Measurements from ENCODE around the gene ZNF526. TPM values are rescaled to one million over a fixed set of nuclear protein-coding genes. Genes with fewer than 3 reads are reported as not detected.

Gene ZNF526
- total RNA-seq, 2 experiments from 2014 or later, result 12.1 to 14.5 TPM

DNA sequence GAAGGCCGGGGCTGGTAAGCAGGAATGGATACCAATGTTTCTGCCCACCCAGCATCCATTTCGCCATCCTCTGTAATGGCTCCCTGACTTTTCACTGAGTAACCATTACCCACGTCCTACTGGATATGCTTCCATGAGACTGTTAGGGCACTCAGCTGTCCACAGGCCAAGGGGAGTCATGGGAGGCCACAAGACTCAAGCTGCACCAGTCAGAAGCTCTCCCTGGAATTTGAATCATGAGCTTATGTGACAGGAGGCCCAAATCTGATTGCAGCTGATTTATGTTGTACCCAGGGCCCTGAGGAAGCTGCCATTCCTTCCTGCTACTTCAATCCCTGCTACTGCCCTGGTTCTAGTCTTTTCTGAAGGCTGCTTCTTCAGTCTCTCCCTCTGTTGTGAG lies 31.0 kb upstream of the ZNF526 start:
- Mint-ChIP-seq H3K4me1 (peaks cover 32% of the 10 kb centered on the region), H3K9me3 (peaks cover 2% of the 10 kb centered on the region), H3K27me3 (no peaks in the 10 kb centered on the region), H3K4me3 (no peak overlapping the region), H3K27ac (no peak overlapping the region), H3K36me3 (peaks cover 7% of the 10 kb centered on the region)
- no peak for DNase-seq

DNA sequence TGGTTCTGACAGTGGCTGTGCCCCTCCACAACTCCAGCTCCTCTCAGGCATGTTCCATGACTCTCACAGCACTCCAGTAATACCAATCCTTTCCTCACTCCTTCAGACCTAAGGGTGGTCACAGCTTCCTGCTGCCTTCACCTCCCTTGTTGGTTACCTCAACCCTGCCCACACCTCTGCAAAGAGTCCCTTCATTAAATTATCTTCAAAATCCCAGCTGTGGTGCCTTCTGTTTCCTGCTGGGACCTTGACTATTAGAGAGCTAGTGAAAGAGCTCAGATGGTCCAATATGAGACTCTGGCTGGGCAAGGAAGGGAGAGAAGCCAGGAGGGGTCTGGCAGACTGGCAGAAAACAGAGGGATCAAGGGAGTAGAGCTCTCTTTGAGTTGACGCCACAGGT lies 28.8 kb upstream of the ZNF526 start:
- H3K36me3 Mint-ChIP-seq, result peaks cover 12% of the 10 kb centered on the region
- H3K27ac Mint-ChIP-seq, result peak overlapping the region; percentile 20
- peaks cover 19% of the 10 kb centered on the region for H3K4me1 Mint-ChIP-seq
- no peak overlapping the region for H3K4me3 Mint-ChIP-seq
- H3K27me3 Mint-ChIP-seq, result no peaks in the 10 kb centered on the region
- DNase-seq, result no peak
- peaks cover 3% of the 10 kb centered on the region for H3K9me3 Mint-ChIP-seq

DNA sequence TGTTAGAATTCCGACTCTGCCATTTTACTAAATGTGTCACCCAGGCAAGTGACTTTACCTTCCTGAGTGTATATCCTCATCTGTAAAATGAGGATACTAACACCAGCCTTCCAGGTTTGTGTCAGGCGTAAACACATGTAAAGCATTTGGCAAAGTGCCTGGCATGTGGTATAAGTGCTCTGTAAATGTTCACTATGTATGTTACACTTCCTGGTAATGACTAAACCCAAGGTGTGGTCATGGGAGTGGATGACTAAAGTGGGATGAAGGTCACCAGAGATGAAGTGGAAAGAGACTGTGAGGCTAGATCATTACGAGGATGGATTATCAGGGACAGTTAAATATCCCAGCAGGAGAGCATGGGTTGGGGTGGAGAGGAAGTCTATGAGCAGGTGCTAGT lies 28.3 kb upstream of the ZNF526 start:
- Mint-ChIP-seq H3K4me3 (no peak overlapping the region), H3K9me3 (peaks cover 3% of the 10 kb centered on the region), H3K27me3 (no peaks in the 10 kb centered on the region), H3K36me3 (peaks cover 16% of the 10 kb centered on the region), H3K27ac (peak overlapping the region; percentile 20), H3K4me1 (peaks cover 22% of the 10 kb centered on the region)
- no peak for DNase-seq

DNA sequence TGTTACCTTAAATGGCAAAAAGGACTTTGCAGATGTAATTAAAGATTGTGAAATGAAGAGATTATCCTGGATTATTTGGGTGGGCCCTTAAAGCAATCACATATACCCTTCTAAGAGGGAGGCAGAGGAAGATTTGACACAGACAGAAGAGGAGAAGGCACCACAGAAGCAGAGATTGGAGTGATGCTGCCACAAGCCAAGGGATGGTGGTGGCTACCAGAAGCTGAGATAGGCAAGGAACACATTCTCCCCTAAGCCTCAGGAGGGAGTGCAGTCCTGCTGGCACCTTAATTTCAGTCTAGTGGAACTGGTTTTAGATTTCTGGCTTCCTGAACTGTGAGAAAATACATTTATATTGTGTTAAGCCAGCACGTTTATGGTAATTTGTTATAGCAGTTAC lies 26.8 kb upstream of the ZNF526 start:
- H3K27ac Mint-ChIP-seq, result no peak overlapping the region
- peaks cover 28% of the 10 kb centered on the region for H3K4me1 Mint-ChIP-seq
- H3K9me3 Mint-ChIP-seq, result peaks cover 3% of the 10 kb centered on the region
- H3K27me3 Mint-ChIP-seq, result no peaks in the 10 kb centered on the region
- H3K36me3 Mint-ChIP-seq, result peaks cover 26% of the 10 kb centered on the region
- no peak for DNase-seq
- no peak overlapping the region for H3K4me3 Mint-ChIP-seq

DNA sequence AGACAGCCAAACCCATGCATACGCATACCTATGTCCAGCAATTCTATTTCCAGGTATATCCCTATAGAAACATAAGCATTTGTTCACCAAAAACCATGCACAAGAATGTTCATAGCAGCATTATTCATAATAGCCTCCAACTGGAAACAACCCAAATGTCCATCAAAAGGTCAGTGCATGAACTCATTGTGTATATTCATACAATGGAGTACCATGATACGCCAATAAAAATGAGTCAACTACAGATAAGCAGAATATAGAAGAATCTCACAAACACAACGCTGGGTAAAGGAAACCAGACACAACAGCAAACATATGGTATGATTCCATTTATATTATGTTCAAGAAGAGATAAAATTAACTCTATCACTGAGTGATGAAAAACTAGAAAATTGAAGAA lies 26.4 kb upstream of the ZNF526 start:
- Mint-ChIP-seq H3K4me1 (peaks cover 31% of the 10 kb centered on the region), H3K9me3 (peaks cover 3% of the 10 kb centered on the region), H3K27me3 (no peaks in the 10 kb centered on the region), H3K27ac (no peak overlapping the region), H3K4me3 (no peak overlapping the region), H3K36me3 (peaks cover 28% of the 10 kb centered on the region)
- DNase-seq, result no peak

DNA sequence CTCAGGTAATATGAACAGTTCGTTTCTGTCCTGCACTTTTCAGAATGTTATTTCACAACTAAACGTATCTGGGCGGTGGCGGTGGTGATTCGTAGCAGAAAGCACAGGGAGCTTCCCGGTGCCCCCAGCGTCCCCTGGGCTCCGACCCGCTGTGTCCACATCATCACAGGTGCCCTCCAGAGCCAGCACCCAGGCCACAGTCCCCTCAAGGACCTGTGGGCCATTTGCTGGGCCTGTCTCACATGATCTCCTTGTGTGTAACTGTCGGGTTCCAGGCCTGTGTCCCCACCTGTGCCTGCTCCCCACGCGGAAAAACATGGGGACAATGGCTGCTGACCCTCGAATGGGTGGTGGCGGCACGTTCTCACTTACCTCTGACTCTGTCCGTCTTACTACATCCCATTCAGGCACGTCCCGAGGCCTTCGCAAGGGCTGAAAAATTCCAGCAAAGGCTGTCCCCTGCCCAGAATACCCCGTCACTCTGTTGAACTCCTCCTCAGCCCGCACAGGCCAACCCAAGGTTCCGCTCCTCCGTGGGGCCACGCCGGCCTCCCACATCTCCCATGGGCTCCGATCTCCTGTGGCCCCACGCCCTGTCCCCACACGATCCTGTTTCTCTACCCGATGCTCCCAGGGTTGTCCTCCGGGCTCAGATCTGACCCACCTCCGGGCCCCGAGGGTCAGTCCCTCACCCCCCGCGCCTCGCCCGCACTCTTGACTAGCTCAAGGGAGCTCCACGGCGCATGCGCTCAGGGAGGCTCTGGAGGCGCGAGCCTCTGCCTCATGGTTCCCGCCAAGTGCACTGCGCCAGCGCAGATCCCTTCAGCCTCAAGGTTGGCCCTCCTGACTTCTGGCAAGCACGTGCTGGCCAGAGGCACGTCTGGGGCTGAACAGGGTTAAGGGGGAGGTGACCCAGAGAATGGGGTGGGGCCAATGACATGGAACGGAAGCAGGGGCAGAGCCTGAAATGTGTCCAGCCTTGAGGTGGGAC lies 23.8 kb upstream of the ZNF526 start:
- H3K36me3 Mint-ChIP-seq, result peaks cover 50% of the 10 kb centered on the region
- H3K27ac Mint-ChIP-seq, result no peak overlapping the region
- H3K27me3 Mint-ChIP-seq, result no peaks in the 10 kb centered on the region

DNA sequence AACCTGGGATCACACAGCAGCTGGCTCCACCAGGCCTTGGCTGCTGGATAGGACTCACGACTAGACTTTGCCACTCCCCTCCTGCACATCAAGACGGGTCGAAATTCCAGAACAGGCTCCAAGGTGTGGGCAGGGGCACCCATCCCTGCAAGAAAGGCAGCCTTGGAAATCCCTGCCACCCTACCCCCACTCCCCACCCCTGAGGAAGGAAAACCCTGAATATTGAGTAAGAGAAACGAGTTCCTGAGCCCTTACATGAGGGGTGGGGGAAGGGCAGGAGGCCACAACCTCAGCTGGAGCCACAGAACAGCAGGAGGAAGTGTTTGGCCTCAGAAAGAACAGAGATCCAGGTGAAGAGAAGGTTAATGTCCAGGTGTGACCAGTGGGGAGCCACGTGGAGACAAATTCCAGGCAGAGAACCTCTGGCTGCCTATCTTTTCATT lies 22.7 kb upstream of the ZNF526 start:
- Mint-ChIP-seq H3K4me1 (peaks cover 52% of the 10 kb centered on the region), H3K27me3 (no peaks in the 10 kb centered on the region), H3K4me3 (no peak overlapping the region), H3K36me3 (peaks cover 59% of the 10 kb centered on the region), H3K9me3 (peaks cover 3% of the 10 kb centered on the region), H3K27ac (peak overlapping the region; percentile 65)
- no peak for DNase-seq

More for the DNA sequence above, 23.8 kb upstream of the ZNF526 start:
- no peak overlapping the region for H3K4me3 Mint-ChIP-seq
- no peak for DNase-seq
- peaks cover 3% of the 10 kb centered on the region for H3K9me3 Mint-ChIP-seq
- H3K4me1 Mint-ChIP-seq, result peaks cover 51% of the 10 kb centered on the region

DNA sequence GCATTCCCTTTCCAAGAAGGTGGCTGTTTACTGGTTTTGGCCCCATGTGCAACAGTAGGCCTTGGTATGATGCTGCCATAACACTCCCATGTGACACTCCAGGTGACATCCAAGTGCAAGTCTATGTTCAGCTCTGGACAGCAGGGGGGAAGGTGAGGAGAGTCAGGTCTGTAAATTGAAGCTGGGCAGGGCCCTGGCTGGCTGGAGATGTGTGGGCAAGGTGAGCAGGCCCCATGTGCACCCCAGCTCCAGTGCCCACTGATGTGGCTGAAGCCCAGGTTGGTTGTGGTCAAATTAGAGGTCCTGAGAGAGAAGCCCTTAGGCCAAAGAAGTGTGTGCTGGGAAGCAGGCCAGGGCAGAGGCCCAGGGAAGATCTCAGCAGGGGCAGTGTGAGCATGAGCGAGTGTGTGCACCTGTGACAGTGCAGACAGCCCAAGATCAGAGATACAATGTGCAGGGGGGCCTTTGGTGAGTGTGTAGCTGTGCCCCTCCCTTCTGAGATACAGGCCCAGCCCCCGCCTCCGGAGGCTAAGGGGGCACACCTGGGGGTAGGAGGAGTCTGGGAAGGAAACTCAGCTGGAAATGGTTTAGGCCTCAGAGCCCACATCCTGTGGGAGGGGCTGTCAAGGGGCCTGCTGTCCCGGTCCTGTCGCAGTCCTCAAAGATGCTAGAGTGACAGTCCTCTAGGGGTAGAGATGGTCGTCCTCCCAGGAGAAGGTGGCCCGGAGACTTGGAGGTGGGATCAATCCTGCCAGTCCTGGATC lies 21.3 kb upstream of the ZNF526 start:
- H3K27ac Mint-ChIP-seq, result peak overlapping the region; percentile 94
- peak; percentile 77 for DNase-seq
- H3K4me3 Mint-ChIP-seq, result peak overlapping the region; percentile 74
- H3K9me3 Mint-ChIP-seq, result peaks cover 1% of the 10 kb centered on the region
- peaks cover 62% of the 10 kb centered on the region for H3K36me3 Mint-ChIP-seq
- H3K4me1 Mint-ChIP-seq, result peaks cover 62% of the 10 kb centered on the region
- no peaks in the 10 kb centered on the region for H3K27me3 Mint-ChIP-seq

DNA sequence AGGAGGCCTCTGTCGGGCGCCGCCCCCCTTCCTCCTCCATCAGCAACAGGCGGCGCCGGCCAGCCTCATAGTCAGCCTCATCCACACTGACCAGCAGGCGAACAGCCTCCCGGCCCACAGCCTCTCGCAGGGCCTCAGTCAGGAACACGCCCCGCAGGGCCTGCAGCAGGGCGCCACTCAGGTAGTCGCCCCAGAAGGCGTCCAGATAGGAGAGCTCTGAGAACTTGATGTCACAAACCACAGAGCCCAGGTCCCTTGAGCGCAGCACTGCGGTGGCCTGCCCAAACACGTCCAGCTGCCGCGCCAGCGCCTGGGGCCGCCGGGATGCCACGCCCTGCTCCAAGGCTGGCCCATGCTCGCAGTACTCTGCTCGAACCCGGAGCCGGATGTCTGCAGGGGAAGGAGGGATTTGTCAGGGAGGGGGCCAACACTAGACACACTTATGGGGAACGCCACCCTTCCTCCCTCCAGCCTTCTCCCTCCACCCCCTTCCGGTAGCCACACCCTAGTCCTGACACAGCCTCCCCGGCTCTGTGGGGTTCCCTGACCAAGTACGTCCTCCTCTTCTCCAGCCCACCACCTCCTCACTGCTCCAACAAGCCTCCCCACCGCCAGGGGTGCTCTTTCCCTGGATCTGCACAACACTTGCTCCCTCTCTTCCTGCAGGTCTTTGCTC lies 20.5 kb upstream of the ZNF526 start:
- Mint-ChIP-seq H3K27ac (peak overlapping the region; percentile 94), H3K4me3 (peak overlapping the region; percentile 74), H3K36me3 (peaks cover 63% of the 10 kb centered on the region), H3K27me3 (no peaks in the 10 kb centered on the region), H3K4me1 (peaks cover 65% of the 10 kb centered on the region), H3K9me3 (no peaks in the 10 kb centered on the region)
- DNase-seq, result peak; percentile 73

DNA sequence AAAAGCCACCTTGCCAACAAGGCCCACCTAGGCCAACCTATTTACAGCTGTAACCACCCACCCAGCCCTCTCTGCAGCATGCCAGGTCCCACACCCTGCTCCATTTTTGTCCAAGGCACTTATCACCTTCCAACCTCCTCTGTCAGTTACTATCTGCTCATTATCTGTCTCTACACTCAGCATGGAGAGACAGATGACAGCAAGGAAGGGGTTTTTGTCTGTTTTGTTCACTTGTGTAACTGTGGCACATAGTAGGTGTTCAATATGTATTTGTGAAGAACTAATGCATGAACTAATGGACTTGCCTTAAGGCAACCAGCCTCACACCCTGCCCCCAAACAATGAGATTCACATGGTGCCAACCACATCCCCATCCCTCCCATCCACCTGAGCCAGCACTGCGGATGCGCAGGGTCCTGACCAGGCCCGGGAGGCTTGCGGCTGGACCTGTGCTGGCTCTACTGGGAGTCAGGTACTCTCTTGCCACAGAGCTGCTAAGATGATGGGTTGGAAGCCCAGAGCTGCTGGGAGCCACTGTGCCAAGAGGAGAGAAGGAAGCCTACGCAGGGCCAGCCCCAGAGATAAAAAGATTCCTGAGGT lies 19.9 kb upstream of the ZNF526 start:
- Mint-ChIP-seq H3K27me3 (no peaks in the 10 kb centered on the region), H3K36me3 (peaks cover 63% of the 10 kb centered on the region), H3K4me3 (peak overlapping the region; percentile 74), H3K27ac (peak overlapping the region; percentile 94), H3K9me3 (no peaks in the 10 kb centered on the region), H3K4me1 (peaks cover 71% of the 10 kb centered on the region)
- DNase-seq, result no peak

DNA sequence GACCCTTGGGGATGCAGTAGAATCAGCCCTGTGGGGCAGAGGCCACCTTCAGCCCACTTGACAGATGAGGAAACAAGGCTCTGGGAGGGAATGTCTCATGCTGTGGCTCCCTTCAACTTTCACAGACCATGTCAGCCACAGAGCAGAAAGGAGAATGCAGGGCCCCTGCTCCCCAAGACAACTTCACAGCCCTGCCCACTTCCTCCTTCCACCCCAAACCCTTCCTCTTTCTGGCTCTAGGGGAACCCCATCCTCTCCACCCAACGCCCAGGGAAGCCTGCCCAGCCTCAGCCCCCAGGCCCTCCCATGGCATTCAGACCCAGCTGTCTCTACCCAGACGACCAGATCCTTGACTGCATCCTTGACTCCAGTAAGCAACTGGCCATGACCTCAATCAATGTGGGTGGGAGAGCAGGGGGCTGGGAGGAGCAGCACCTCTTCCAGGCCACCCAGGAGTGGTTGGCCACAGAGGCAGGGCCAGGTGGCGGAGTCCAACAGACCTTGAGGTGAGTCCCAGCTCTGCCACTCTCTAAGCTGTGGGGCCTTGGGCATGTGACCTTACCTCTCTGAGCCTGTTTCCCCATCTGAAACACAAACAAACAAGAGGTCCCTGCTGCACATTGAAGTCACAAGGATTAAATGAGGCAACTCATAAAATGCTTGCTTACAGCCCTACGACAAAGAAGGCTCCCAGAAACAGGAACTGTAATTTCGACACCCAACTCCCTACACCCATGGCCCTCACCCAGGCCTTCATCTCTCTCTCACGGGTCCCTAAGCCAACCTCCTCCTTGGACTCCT lies 18.4 kb upstream of the ZNF526 start:
- DNase-seq, result peak; percentile 51
- peak overlapping the region; percentile 33 for H3K4me3 Mint-ChIP-seq
- peaks cover 59% of the 10 kb centered on the region for H3K36me3 Mint-ChIP-seq
- H3K4me1 Mint-ChIP-seq, result peaks cover 71% of the 10 kb centered on the region
- H3K27ac Mint-ChIP-seq, result peak overlapping the region; percentile 94
- H3K9me3 Mint-ChIP-seq, result no peaks in the 10 kb centered on the region
- H3K27me3 Mint-ChIP-seq, result no peaks in the 10 kb centered on the region

DNA sequence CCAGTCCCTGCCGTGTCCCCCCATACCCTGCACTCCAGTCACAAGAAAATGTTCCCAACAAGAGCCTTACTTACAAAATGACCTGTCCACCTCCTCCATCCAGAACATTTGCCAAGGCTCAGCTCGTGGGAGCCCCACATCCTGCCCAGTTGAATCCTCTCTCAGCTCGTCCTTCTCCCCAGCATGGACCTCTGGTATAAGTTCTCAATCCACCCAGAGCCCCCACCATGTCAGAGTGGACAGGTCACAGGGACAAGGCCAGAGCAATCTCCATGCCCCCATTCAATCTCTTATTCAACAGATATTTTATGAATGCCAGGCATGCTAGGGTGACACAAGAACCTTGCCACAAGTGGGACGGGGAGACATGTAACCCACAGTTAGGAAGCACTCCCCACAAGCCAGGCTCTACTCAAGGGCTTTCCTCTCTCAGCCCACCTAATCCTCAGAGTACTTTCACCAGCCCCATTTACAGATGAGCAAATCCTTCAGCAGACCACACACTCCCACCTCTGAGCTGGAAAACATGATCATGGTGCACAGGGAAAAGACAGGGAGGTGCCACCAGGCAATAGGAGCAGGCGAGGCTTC lies 17.7 kb upstream of the ZNF526 start:
- peaks cover 66% of the 10 kb centered on the region for H3K4me1 Mint-ChIP-seq
- DNase-seq, result no peak
- peak overlapping the region; percentile 33 for H3K4me3 Mint-ChIP-seq
- H3K27ac Mint-ChIP-seq, result peak overlapping the region; percentile 94
- H3K36me3 Mint-ChIP-seq, result peaks cover 56% of the 10 kb centered on the region
- H3K27me3 Mint-ChIP-seq, result no peaks in the 10 kb centered on the region
- no peaks in the 10 kb centered on the region for H3K9me3 Mint-ChIP-seq

DNA sequence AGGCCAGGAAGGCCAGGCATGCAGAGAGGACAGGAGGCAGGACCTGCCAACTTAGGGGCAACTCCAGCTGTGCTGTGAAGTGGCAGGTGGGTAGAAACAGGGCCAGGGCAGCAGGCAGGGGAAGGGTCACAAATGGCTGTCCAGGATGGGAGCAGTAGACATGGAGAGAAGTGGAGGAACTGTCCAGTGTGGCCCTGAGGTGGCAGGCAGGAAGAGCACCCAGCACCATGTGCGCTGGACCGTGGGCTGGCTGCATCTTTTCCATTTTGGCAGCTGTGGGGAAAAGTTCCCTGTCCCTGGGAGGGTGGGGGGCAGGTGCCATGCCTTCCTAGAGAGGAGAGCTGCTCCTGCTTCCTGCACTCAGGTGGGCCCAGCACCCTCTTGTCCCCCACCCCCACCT lies 16.4 kb upstream of the ZNF526 start:
- H3K9me3 Mint-ChIP-seq, result no peaks in the 10 kb centered on the region
- H3K4me1 Mint-ChIP-seq, result peaks cover 66% of the 10 kb centered on the region
- no peak for DNase-seq
- H3K36me3 Mint-ChIP-seq, result peaks cover 52% of the 10 kb centered on the region
- H3K27me3 Mint-ChIP-seq, result no peaks in the 10 kb centered on the region
- H3K4me3 Mint-ChIP-seq, result no peak overlapping the region
- H3K27ac Mint-ChIP-seq, result peak overlapping the region; percentile 59

All from activated naive CD8-positive, alpha-beta T cell treated with anti-CD3 and anti-CD28 coated beads for 36 hours (primary cell).